HFF-Myc (cell line): ENCODE measurements around the gene PAFAH2.
A peak's percentile ranks its signal among the peaks of the same experiment; 100 is the strongest.

Source experiments
- DNase-seq: peaks from one replicate; pipeline ENCODE4 v3.0.0-alpha.2; 2011; ENCODE audit warnings: low read depth; ENCODE audit errors: extremely low read depth
- H3K4me3 ChIP-seq: replicated peaks from 2 replicates; pipeline ENCODE4 v1.5.1; 2011; ENCODE audit warnings: low read depth, mild to moderate bottlenecking, control low read depth, low read length
- CTCF ChIP-seq: IDR thresholded peaks from 2 replicates; pipeline ENCODE4 v1.5.1; 2012; ENCODE audit warnings: mild to moderate bottlenecking, low read depth, low read length, control low read depth; ENCODE audit errors: missing control alignments

PAFAH2 gene

GRCh38 chr1:25924454-25924853, 73.4 kb downstream of the PAFAH2 start:
- no peak for DNase-seq
- TF ChIP-seq CTCF, result no peak

GRCh38 chr1:25922971-25923552, 74.8 kb downstream of the PAFAH2 start:
- no peak for DNase-seq
- H3K4me3 ChIP-seq, result peak overlapping the region; percentile 33
- TF ChIP-seq CTCF, result no peak

More at GRCh38 chr1:25924454-25924853, 73.4 kb downstream of the PAFAH2 start:
- no peak overlapping the region for H3K4me3 ChIP-seq

GRCh38 chr1:25922056-25922970, 75.5 kb downstream of the PAFAH2 start:
- TF ChIP-seq CTCF, result no peak
- no peak for DNase-seq
- H3K4me3 ChIP-seq, result peak overlapping the region; percentile 33

- TF ChIP-seq CTCF, result no peak
- no peak for DNase-seq
- H3K4me3 ChIP-seq, result no peak overlapping the region
These were observed 79.2 kb downstream of the PAFAH2 start for GRCh38 chr1:25918615-25919014.

- H3K4me3 ChIP-seq, result no peak overlapping the region
- DNase-seq, result no peak
- TF ChIP-seq CTCF, result no peak
These were observed 79.9 kb downstream of the PAFAH2 start for GRCh38 chr1:25917996-25918395.

- no peak for TF ChIP-seq CTCF
- no peak overlapping the region for H3K4me3 ChIP-seq
These were observed 81.4 kb downstream of the PAFAH2 start for GRCh38 chr1:25916460-25916859.

More at GRCh38 chr1:25916460-25916859, 81.4 kb downstream of the PAFAH2 start:
- no peak for DNase-seq
